K562 (cell line): ENCODE results near the gene TNC. TPM values are rescaled to one million over a fixed set of nuclear protein-coding genes. Genes with fewer than 3 reads are reported as not detected.
A peak's percentile ranks its signal among the peaks of the same experiment; 100 is the strongest.

ENCODE experiments used
- BMI1 ChIP-seq: fragments of 150-350 bp; IDR thresholded peaks from 2 replicates; pipeline ENCODE4 v1.6.1; 2014; ENCODE audit warnings: low read length
- CHD2 ChIP-seq: IDR thresholded peaks from 2 replicates; pipeline ENCODE4 v1.6.1; 2011; ENCODE audit warnings: low read depth, low read length
- CTBP1 ChIP-seq: fragments of 450-650 bp; IDR thresholded peaks from 2 replicates; pipeline ENCODE4 v1.6.1; 2016; ENCODE audit warnings: borderline replicate concordance
- EHMT2 ChIP-seq: fragments of 450-650 bp; IDR thresholded peaks from 2 replicates; pipeline ENCODE4 v1.6.1; 2018; ENCODE audit warnings: antibody characterized with exemption
- EP300 ChIP-seq: IDR thresholded peaks from 2 replicates; pipeline ENCODE4 v1.6.1; 2012; ENCODE audit warnings: low read length, improper control_type of control experiment
- ETV6 ChIP-seq, 3 experiments: fragments of 150-350 bp in 1 of 3; sonication (generic) in 1 of 3; formaldehyde crosslinking in 1 of 3; IDR thresholded peaks; 2 replicates each; pipeline versions ENCODE4 v1.6.1 to v1.8.0; 2014 to 2022; ENCODE audit warnings: borderline replicate concordance in 2 of 3, low read depth in 2 of 3, antibody characterized with exemption in 1 of 3, low read length in 1 of 3, mild to moderate bottlenecking in 1 of 3, missing genetic modification reagents in 1 of 3
- GATAD2B ChIP-seq: fragments of 450-650 bp; IDR thresholded peaks from 2 replicates; pipeline ENCODE4 v1.6.1; 2017; ENCODE audit warnings: mild to moderate bottlenecking, borderline replicate concordance
- HNRNPLL ChIP-seq: fragments of 200-400 bp; formaldehyde crosslinking; IDR thresholded peaks from 2 replicates; pipeline ENCODE4 v1.6.1; 2017; ENCODE audit warnings: low read length, low read depth, mild to moderate bottlenecking; ENCODE audit not compliant: poor library complexity, severe bottlenecking
- ILK ChIP-seq: fragments of 450-650 bp; IDR thresholded peaks from 2 replicates; pipeline ENCODE4 v1.6.1; 2016; ENCODE audit warnings: missing genetic modification characterization, low read depth, mild to moderate bottlenecking, missing compliant biosample characterization, moderate library complexity, borderline replicate concordance
- MECOM ChIP-seq: fragments of 250-450 bp; sonication (Bioruptor Pico); IDR thresholded peaks from 2 replicates; pipeline ENCODE4 v1.8.0; 2022; ENCODE audit warnings: inconsistent platforms
- MTA3 ChIP-seq: fragments of 450-650 bp; formaldehyde crosslinking; IDR thresholded peaks from 2 replicates; pipeline ENCODE4 v1.6.1; 2017; ENCODE audit warnings: mild to moderate bottlenecking, borderline replicate concordance
- SMC3 ChIP-seq: conservative IDR thresholded peaks from 2 replicates; pipeline ENCODE4 v1.6.1; 2011; ENCODE audit warnings: low read depth, low read length, improper control_type of control experiment; ENCODE audit not compliant: insufficient read depth
- SNRNP70 ChIP-seq: fragments of 200-400 bp; formaldehyde crosslinking; optimal IDR thresholded peaks from 2 replicates; pipeline ENCODE3; 2017; ENCODE audit warnings: low read depth, low read length
- U2AF2 ChIP-seq: fragments of 200-400 bp; formaldehyde crosslinking; optimal IDR thresholded peaks from 2 replicates; pipeline ENCODE3; 2017; ENCODE audit warnings: low read depth, mild to moderate bottlenecking, low read length
- ZC3H11A ChIP-seq: IDR thresholded peaks from 2 replicates; pipeline ENCODE4 v1.6.1; 2012; ENCODE audit warnings: low read depth, low read length, improper control_type of control experiment
- ZEB2 ChIP-seq: fragments of 450-650 bp; IDR thresholded peaks from 2 replicates; pipeline ENCODE4 v1.6.1; 2016
- ZNF584 ChIP-seq: fragments of 200-800 bp; sonication (Bioruptor generic); IDR thresholded peaks from 2 replicates; pipeline ENCODE4 v1.6.1; 2016; ENCODE audit warnings: low read depth, mild to moderate bottlenecking, missing genetic modification characterization, missing compliant biosample characterization
- ZSCAN29 ChIP-seq: fragments of 450-650 bp; IDR thresholded peaks from 2 replicates; pipeline ENCODE4 v1.6.1; 2017
- polyA plus RNA-seq, 8 experiments: library from polyadenylated mRNA; depleted of rRNA in 4 of 8; stranded (reverse) in 5 of 8; unstranded in 3 of 8; fragments of >200 nt; fragmentation: Nextera tagmentation in 2 of 8; fragmentation: Illumina TruSeq in 1 of 8; extraction: Ambion mirVana in 2 of 8; extraction: Trizol in 1 of 8; gene quantifications; 2 replicates each; pipeline versions ENCODE4 v1.2.1 to v1.2.3, GENCODE V29; 2011 to 2014; ENCODE audit warnings: inconsistent platforms in 1 of 8, missing spikeins in 1 of 8
- total RNA-seq, 7 experiments: library from RNA; depleted of rRNA in 6 of 7; stranded (reverse); fragments of >200 nt in 6 of 7; fragmentation: Illumina TruSeq in 2 of 7; extraction: Trizol in 2 of 7; gene quantifications; 2 replicates each; pipeline versions ENCODE4 v1.2.1 to v1.2.3, GENCODE V29; 2011 to 2021; ENCODE audit warnings: low replicate concordance in 1 of 7
- TF ChIP-seq, protein P1 (sequence below): fragments of 250-450 bp; sonication (Bioruptor Pico); IDR thresholded peaks from 2 replicates; pipeline ENCODE4 v1.8.0; 2022; ENCODE audit warnings: inconsistent platforms, mild to moderate bottlenecking, moderate library complexity, borderline replicate concordance
- TF ChIP-seq, protein P2 (sequence below): fragments of 450-650 bp; formaldehyde crosslinking; IDR thresholded peaks from 2 replicates; pipeline ENCODE4 v1.4.0; 2022; ENCODE audit warnings: mild to moderate bottlenecking, moderate library complexity
- TF ChIP-seq, protein P3 (sequence below): sonication (generic); IDR thresholded peaks from 2 replicates; pipeline ENCODE4 v1.6.1; 2016
- TF ChIP-seq, protein P4 (sequence below): IDR thresholded peaks from 2 replicates; pipeline ENCODE4 v1.6.1; 2016; ENCODE audit warnings: missing genetic modification characterization, missing compliant biosample characterization
- TF ChIP-seq, protein P5 (sequence below): fragments of 250-450 bp; sonication (Bioruptor Pico); IDR thresholded peaks from 2 replicates; pipeline ENCODE4 v1.5.0; 2020; ENCODE audit warnings: mild to moderate bottlenecking

The TNC gene
- total and polyA plus RNA-seq, 9 of the 15 experiments (the other 6 are each of a cell fraction or from before 2014, with no cell fraction given) = under 0.01 to 0.29 TPM; not detected in 7

DNA sequence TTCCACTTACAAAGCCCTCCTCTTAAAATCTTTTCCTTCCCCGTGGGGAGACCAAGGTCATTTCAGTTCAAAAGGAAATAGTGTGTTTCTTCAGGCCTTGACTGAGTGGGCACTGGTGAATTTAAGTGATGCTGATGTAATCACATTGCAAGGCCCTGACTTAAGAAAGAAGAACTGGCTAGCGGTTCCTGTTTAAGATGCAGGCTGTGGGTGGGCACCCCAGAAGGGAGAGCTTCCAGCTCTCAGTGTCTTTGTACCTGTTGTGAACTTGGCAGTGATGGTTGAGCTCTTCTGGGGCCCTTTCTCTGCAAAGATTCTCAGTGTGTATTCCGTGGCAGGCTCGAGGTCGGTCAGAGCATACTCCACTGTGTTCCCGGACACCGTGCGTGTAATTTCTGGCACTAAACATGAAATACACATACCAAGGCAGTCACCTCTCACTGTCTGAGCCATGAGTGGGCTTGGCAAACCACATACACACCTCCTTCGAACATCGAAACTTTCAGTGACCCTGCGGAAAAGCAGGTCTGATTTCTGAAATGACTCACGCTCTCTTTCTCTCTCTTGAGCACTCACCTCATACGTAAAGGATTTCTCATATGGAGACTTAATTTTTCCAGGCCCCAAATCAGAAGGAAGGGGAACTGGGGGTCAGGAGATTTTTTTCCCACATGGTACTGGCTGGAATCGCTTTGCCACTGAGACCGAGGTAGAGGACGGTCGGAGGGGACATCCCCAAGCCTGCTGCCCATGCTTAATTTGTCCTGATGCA lies 81.9 kb downstream of the TNC start (continued):
- TF ChIP-seq, protein P1, sequence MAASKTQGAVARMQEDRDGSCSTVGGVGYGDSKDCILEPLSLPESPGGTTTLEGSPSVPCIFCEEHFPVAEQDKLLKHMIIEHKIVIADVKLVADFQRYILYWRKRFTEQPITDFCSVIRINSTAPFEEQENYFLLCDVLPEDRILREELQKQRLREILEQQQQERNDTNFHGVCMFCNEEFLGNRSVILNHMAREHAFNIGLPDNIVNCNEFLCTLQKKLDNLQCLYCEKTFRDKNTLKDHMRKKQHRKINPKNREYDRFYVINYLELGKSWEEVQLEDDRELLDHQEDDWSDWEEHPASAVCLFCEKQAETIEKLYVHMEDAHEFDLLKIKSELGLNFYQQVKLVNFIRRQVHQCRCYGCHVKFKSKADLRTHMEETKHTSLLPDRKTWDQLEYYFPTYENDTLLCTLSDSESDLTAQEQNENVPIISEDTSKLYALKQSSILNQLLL (CRISPR knock-in tag) = no peak
- peak; percentile 51; the same call in 1 of the 2 replicates for TF ChIP-seq CTBP1
- TF ChIP-seq ZSCAN29 = no peak
- no peak for TF ChIP-seq ILK
- no peak for TF ChIP-seq MECOM (CRISPR knock-in tag)
- no peak for TF ChIP-seq ETV6 (IDR thresholded peaks at IDR 0.05; ENCODE audit: borderline replicate concordance in 1 of 2, low read depth in 2 of 2, low read length in 1 of 2)
- TF ChIP-seq ETV6 (CRISPR knock-in tag; IDR thresholded peaks at IDR 0.05; ENCODE audit: borderline replicate concordance) = no peak
- no peak for TF ChIP-seq U2AF2
- TF ChIP-seq GATAD2B = no peak
- peak; percentile 66; the same call in 1 of the 2 replicates for TF ChIP-seq ZNF584
- TF ChIP-seq BMI1 = no peak
- TF ChIP-seq, protein P2, sequence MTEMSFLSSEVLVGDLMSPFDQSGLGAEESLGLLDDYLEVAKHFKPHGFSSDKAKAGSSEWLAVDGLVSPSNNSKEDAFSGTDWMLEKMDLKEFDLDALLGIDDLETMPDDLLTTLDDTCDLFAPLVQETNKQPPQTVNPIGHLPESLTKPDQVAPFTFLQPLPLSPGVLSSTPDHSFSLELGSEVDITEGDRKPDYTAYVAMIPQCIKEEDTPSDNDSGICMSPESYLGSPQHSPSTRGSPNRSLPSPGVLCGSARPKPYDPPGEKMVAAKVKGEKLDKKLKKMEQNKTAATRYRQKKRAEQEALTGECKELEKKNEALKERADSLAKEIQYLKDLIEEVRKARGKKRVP (CRISPR knock-in tag) = peak; percentile 91
- no peak for TF ChIP-seq SMC3
- no peak for TF ChIP-seq ZC3H11A
- no peak for TF ChIP-seq MTA3
- no peak for TF ChIP-seq ZEB2
- TF ChIP-seq HNRNPLL = no peak
- TF ChIP-seq, protein P3, sequence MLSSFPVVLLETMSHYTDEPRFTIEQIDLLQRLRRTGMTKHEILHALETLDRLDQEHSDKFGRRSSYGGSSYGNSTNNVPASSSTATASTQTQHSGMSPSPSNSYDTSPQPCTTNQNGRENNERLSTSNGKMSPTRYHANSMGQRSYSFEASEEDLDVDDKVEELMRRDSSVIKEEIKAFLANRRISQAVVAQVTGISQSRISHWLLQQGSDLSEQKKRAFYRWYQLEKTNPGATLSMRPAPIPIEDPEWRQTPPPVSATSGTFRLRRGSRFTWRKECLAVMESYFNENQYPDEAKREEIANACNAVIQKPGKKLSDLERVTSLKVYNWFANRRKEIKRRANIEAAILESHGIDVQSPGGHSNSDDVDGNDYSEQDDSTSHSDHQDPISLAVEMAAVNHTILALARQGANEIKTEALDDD = no peak
- TF ChIP-seq, protein P4, sequence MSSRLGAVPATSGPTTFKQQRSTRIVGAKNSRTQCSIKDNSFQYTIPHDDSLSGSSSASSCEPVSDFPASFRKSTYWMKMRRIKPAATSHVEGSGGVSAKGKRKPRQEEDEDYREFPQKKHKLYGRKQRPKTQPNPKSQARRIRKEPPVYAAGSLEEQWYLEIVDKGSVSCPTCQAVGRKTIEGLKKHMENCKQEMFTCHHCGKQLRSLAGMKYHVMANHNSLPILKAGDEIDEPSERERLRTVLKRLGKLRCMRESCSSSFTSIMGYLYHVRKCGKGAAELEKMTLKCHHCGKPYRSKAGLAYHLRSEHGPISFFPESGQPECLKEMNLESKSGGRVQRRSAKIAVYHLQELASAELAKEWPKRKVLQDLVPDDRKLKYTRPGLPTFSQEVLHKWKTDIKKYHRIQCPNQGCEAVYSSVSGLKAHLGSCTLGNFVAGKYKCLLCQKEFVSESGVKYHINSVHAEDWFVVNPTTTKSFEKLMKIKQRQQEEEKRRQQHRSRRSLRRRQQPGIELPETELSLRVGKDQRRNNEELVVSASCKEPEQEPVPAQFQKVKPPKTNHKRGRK (tag) = no peak
- peak; percentile 59; the same call in 1 of the 2 replicates for TF ChIP-seq EP300
- TF ChIP-seq CHD2 = no peak
- no peak for TF ChIP-seq EHMT2
- TF ChIP-seq SNRNP70 = no peak
- TF ChIP-seq, protein P5, sequence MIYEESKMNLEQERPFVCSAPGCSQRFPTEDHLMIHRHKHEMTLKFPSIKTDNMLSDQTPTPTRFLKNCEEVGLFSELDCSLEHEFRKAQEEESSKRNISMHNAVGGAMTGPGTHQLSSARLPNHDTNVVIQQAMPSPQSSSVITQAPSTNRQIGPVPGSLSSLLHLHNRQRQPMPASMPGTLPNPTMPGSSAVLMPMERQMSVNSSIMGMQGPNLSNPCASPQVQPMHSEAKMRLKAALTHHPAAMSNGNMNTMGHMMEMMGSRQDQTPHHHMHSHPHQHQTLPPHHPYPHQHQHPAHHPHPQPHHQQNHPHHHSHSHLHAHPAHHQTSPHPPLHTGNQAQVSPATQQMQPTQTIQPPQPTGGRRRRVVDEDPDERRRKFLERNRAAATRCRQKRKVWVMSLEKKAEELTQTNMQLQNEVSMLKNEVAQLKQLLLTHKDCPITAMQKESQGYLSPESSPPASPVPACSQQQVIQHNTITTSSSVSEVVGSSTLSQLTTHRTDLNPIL = no peak
